ENCODE data around the gene ATXN7L1.

The ATXN7L1 gene

GRCh38 chr7:105768898-105769507 is 107.4 kb downstream of the ATXN7L1 start:
- TF ChIP-seq CTCF (IDR thresholded peaks at IDR 0.05) = no peak
- no peaks in the 10 kb centered on the region for H3K9me3 ChIP-seq
- H3K36me3 ChIP-seq = no peaks in the 10 kb centered on the region
- H3K27me3 ChIP-seq = no peaks in the 10 kb centered on the region
- H3K27ac ChIP-seq = no peak overlapping the region
- H3K4me3 ChIP-seq (ENCODE audit: low read depth in 1 of 2, low read length in 1 of 2) = no peak overlapping the region
- no peaks in the 10 kb centered on the region for H3K4me1 ChIP-seq (ENCODE audit: control insufficient read depth in 1 of 2, insufficient read depth in 1 of 2, low read depth in 1 of 2, low read length in 1 of 2)

DNA sequence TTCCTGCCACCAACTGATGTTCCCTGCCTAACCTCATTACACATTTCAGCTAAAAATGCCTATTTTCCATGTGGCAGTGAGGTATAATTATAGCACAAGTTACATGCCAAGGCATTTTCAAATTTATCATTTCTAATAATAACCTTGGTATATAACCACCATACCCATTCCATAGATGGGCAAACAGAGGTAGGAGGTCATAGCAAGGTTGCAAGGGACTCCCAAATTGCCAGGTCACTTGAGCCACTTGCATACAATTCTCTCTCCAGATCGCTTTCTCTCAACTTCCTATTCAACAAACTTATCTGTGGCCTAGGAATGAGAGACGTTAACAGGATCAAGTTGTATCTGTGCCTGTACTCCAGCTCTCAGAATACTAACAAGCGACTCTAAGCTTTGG is 108.3 kb downstream of the ATXN7L1 start:
- H3K36me3 ChIP-seq = no peaks in the 10 kb centered on the region
- H3K4me1 ChIP-seq (ENCODE audit: control insufficient read depth in 1 of 2, insufficient read depth in 1 of 2, low read depth in 1 of 2, low read length in 1 of 2) = no peaks in the 10 kb centered on the region
- no peak overlapping the region for H3K27ac ChIP-seq
- no peak overlapping the region for H3K4me3 ChIP-seq (ENCODE audit: low read depth in 1 of 2, low read length in 1 of 2)
- H3K27me3 ChIP-seq = no peaks in the 10 kb centered on the region
- no peak for TF ChIP-seq CTCF (IDR thresholded peaks at IDR 0.05)
- no peaks in the 10 kb centered on the region for H3K9me3 ChIP-seq

- TF ChIP-seq CTCF (IDR thresholded peaks at IDR 0.05) = no peak
- H3K9me3 ChIP-seq = no peaks in the 10 kb centered on the region
- H3K36me3 ChIP-seq = no peaks in the 10 kb centered on the region
These were observed 109.9 kb downstream of the ATXN7L1 start for GRCh38 chr7:105766421-105767073.

GRCh38 chr7:105765846-105766245 is 110.6 kb downstream of the ATXN7L1 start:
- no peaks in the 10 kb centered on the region for H3K27me3 ChIP-seq
- no peaks in the 10 kb centered on the region for H3K4me1 ChIP-seq (ENCODE audit: control insufficient read depth in 1 of 2, insufficient read depth in 1 of 2, low read depth in 1 of 2, low read length in 1 of 2)
- H3K27ac ChIP-seq = no peak overlapping the region
- no peak for TF ChIP-seq CTCF (IDR thresholded peaks at IDR 0.05)
- no peaks in the 10 kb centered on the region for H3K36me3 ChIP-seq
- H3K4me3 ChIP-seq (ENCODE audit: low read depth in 1 of 2, low read length in 1 of 2) = no peak overlapping the region
- H3K9me3 ChIP-seq = no peaks in the 10 kb centered on the region

More at GRCh38 chr7:105766421-105767073, 109.9 kb downstream of the ATXN7L1 start:
- Histone ChIP-seq H3K27me3 (no peaks in the 10 kb centered on the region), H3K4me3 (ENCODE audit: low read depth in 1 of 2, low read length in 1 of 2) (no peak overlapping the region), H3K4me1 (ENCODE audit: control insufficient read depth in 1 of 2, insufficient read depth in 1 of 2, low read depth in 1 of 2, low read length in 1 of 2) (no peaks in the 10 kb centered on the region), H3K27ac (no peak overlapping the region)

DNA sequence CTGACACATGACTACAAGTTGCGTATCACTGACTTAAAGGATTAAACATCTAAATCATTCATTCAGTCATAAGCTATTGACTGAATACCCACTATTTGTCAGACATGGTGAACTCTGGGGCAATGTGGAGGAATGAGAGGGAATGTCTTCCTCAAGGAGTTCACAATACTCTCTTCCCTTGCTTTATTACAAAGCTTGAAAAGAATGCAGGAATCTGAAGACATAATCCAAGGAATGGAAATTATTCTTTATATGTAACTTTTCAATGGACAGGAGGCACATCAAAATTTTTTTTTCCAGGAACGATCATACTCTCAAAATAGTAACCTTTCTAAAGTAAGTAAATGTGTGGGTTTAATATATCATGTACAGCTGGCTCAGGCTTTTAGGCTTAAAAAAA is 111.9 kb downstream of the ATXN7L1 start:
- Histone ChIP-seq H3K27ac (no peak overlapping the region), H3K4me1 (ENCODE audit: control insufficient read depth in 1 of 2, insufficient read depth in 1 of 2, low read depth in 1 of 2, low read length in 1 of 2) (no peaks in the 10 kb centered on the region), H3K27me3 (no peaks in the 10 kb centered on the region), H3K36me3 (no peaks in the 10 kb centered on the region), H3K9me3 (no peaks in the 10 kb centered on the region), H3K4me3 (ENCODE audit: low read depth in 1 of 2, low read length in 1 of 2) (no peak overlapping the region)
- TF ChIP-seq CTCF (IDR thresholded peaks at IDR 0.05) = no peak
